ENCODE data around the gene CCNY.

The CCNY gene

GRCh38 chr10:35458500-35459448 is 122.5 kb downstream of the CCNY start:
- DNase-seq = no peak

DNA sequence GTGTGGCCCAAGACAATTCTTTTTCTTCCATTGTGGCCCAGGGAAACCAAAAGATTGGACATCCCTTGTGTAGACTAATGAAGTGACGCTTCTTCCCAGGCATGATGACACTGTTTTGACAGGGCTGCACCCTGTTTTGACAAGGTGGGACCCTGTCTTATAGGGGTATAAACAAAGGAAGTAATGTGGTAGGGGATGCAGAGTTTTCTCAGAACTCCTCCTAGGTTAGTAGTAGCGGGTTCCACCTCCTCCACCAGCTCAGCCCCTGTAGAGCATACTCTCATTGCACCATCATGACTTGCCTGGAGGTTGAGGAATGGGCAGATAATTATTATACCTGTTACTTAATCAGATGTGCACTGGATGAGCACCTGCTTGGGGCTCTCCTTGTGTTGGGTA is 123.1 kb downstream of the CCNY start:
- no peak for DNase-seq

DNA sequence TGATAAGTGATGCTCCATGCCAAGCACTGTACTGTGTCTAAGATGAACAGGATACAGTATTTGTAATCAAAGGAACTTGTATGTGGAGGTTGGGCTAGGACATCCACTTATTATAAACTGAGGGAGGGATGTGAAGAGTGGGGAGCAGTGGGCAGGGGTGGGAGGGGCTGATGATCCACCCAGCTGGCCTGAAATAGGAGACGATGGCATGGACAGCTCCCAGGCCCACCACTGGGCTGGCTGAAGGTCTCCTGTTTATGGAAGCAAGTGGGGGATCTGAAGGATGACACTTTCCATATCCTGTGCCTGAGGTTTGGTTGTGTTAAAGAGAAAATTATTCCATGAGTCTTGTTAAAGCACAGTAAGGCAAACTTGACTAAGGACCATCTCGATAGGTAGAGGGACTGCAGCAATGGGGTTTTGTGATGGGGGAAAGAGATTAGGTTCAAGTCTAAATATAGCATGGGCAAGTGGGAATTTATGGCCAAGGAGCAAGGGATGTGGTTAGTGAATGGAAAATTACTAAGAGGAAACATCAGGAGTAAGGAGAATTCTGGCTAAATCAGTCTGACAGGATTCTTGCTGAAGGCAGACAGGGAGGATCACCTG is 124.6 kb downstream of the CCNY start:
- no peak for DNase-seq

- peak; percentile 51 for DNase-seq
These were observed 126.2 kb downstream of the CCNY start for GRCh38 chr10:35462491-35462934.

DNA sequence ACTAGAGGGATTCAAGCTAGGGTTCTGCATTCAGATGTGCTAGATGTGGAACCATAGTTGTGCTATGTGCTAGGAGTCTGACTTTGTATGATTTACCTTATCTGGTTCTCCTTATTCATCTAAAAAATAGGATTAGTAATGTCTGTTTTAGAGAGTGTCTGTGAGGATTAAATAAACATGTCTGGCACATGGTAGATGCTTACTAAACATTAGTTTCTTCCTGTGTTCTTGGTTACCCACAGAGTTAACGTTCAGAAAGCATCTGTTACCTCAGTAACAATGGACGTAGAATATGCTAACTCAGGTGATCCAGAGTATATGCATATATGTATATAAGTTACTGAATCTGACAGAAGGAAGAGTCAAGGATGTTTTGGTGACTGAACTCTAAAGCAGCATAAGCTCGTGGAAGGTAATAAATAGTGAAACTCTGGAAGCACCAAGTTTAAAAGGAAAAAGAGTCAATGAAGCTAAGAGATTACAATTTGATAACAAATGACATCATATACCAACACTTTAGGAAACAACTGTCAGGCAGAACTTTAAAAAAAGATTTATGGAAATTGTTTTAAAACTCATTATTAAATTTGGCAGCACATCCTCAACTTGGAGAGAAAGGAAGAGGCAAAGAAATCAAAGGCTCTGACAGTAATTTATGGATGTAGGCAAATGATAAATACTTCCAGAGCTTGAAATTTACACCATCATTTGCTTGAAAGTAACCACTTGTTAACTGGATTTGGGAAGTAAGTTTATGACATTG is 127.0 kb downstream of the CCNY start:
- no peak for DNase-seq

- no peak for DNase-seq
These were observed 127.6 kb downstream of the CCNY start for GRCh38 chr10:35463878-35464277.

DNA sequence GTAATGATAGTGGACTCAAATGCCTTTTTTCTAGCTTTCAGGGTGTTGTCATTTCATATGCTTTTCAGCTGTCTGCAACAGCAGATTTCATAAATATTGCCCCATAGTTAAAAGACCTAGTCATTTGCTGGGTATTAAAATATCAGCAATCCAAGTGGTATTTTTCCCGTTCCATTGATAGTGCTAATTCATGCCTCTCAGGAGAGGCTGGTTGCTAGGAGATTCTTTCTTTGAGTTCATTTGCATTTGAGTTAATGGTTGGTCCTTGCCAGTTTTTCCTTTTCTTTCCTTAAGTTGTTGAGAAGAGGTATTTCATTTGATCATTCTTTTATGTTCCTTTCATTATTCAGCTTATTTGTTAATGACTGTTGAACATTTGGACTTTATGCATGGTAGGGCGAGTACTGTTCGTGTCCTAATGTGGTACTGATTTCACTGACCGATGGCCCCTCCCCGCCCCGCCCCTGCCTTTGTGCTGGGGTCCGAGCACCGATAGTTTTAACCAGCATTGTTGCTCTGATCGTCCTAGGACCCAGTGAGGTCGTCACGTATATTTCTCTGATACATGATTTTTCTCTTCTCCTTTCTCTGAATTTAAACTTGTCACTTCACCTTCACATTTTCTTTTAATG is 128.6 kb downstream of the CCNY start:
- peak; percentile 22 for DNase-seq

- peak; percentile 11 for DNase-seq
These were observed 129.4 kb downstream of the CCNY start for GRCh38 chr10:35465673-35466072.

- no peak for DNase-seq
These were observed 129.9 kb downstream of the CCNY start for GRCh38 chr10:35466170-35466569.

DNA sequence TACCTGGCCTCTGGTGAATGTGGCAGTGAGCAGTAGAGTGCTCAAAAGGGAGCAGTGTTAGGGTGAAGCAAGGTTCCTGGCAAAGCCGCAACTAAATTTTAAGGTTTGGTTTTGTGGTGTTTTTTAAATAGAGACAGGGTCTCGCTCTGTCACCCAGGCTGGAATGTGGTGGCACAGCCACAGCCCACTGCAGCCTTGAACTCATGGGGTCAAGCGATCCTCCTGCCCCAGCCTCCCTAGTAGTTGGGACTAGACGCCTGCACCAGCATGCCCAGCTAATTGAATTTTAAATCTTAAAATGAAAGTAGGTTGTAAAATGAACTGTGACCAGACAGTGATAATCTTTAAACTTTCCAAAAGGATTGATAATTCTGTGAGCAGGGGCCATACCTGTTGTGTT is 130.4 kb downstream of the CCNY start:
- no peak for DNase-seq

- DNase-seq = no peak
These were observed 130.9 kb downstream of the CCNY start for GRCh38 chr10:35467186-35467585.

DNA sequence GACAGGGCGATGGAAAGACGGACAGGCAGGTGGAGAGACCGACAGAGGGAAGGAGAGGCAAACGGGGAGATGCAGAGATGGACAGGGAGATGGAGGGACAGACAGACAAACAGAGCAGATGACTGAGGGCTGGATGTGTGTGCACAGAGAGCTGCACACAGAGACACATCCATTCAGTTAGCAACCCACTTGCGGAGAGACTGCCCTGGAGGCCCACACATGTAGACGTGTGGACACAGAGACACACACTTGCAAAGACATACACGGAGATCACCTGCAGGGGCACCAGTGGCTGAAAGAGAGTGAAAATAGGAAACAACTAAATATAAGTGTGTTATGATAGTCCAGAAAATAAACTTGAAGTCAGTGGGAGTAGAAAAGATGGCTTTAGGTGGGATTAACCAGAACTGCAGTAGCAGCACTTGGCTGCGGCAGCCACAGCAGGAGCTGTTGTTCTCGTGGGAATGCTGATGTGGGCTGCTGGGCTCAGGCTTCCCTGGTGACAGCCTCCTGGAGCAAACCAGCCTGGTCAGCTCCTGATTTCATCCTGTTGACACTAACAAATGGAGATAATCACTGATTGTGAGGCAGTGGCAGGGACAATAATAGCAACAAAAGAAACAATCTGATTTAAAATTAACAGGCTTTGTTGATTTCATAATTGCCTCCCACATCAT is 134.1 kb downstream of the CCNY start:
- peak; percentile 50 for DNase-seq

- DNase-seq = no peak
These were observed 134.6 kb downstream of the CCNY start for GRCh38 chr10:35470925-35471315.

DNA sequence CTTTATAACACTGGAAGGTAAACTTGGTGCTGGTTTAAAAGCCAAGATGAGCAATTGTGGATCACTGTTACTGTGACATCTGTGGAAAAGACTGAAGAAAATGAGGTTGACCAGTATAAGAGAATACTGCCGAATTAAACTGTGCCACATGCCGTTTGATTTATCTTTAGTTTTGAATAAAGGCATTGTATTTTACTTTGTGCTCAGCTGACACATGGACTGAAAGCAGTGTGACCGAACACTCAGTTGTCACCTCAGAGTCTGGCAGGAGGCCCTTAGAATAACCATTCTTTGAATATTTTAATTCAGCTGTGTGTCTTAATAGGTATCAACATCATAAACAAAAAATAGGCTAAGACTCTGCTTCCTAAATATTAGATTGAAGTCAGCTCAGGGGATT is 135.1 kb downstream of the CCNY start:
- DNase-seq = no peak

- DNase-seq = no peak
These were observed 143.8 kb downstream of the CCNY start for GRCh38 chr10:35480142-35480541.

DNA sequence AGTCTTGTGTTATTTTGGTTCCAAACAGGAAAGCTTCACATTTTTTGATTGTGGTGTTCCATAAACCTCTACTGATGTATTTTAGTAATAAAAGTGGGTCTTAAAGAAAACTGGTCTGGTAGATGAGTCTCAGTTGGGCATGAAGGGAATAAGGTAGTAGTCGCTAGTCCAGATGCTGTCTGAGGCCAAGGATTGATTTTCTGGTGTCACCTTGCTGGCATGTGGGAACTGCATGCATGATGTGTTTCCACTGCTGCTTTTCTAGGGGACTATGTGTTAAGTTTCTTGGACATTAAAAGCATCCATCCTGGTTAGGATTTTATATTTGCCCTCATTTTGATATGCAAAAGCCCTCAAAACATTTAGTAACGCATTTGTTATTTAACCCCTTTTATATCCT is 145.1 kb downstream of the CCNY start:
- DNase-seq = no peak

DNA sequence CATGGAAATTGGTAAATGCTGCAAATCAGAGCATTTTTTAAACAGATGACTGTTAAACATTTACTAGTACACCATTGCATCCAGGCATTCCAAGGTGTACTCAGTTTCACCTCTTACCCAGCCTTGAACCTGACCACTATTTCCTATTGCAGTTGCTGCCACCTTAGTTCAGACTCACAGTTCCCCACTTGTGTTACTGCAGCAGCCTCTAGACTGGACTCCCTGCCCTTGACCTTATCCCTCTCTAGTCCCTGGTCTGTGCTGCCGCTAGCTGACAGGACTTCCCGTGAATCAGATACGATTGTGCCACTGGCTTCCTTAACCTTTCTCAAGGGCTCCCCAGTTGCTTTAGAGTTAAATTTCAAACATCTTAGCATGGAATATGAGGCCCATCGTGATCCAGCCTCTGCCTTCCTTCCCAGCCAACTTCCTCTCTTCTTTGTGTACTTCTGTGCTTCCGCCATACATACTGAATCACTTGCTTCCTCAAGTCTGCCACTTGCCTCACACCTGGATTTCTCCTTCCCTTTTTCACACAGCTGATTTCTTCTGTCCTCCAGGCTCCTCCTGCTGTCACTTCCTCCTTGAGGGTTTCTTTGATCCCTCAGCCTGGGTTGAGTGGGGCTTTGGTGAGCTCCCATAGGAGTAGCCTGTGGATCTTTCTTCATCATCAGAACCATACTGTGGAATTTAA is 150.1 kb downstream of the CCNY start:
- DNase-seq = no peak

GRCh38 chr10:35487336-35488034 is 151.2 kb downstream of the CCNY start:
- no peak for DNase-seq

DNA sequence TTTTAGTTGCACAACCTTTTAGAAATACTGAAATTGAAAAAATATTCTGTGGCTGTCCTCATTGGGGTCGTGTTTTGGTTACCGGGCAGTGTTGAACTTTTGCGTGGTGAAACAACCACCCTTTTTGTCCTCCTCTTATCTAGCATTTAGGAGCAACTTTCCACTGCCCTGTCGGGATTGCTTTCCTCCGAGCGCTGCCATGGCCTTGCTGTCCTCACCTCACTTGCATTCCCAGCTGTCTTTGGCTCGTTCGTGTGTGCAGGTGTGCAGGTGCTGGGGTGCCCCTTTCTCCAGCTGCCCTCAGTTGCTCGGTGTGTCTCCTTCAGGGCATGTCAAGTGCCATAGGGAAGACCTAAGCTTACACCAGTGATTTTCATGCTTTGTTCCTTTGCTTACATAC is 151.9 kb downstream of the CCNY start:
- DNase-seq = no peak

DNA sequence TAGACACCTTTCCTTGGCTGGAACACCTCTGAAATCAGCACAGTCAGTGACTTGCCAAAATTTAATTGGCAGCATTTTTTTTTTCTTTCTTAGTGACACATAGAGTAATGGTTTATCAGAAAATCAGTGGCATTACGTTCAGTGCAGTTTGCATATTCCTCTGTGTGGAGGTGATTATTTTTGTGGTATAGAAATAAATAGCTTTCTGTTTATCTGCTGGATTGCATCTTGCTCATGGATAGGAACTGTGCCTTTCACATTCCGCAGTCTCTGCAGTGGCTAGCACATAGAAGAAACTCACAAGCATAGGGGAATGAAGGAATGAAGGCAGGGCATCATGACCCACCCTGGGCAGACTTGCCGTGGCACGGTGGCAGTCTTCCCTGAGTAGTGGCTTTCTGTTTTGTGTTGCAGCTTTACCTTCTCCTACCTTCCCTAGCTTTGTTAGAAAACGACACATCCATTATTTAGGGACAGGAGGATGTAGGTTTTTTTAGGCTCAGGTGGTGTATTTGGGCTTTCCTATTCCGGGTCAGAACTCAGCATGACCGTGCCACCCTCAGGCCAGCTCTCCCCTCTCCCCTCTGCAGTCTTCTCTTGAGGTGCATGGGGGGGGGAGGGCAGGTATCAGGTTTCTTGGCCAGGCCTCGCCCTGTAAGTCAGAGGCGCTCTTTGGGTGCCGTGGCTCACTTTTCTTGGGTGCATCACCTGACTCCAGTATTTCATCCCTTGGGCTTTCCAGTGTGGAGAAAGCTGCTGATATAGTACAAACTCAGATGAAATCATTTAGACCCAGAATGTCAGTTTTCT is 156.3 kb downstream of the CCNY start:
- no peak for DNase-seq
